ENCODE results near the gene TXNL4A. TPM values are rescaled to one million over a fixed set of nuclear protein-coding genes. Genes with fewer than 3 reads are reported as not detected.

The TXNL4A gene
- total RNA-seq, 1 donor from 2014 or later: 84.7 TPM

DNA sequence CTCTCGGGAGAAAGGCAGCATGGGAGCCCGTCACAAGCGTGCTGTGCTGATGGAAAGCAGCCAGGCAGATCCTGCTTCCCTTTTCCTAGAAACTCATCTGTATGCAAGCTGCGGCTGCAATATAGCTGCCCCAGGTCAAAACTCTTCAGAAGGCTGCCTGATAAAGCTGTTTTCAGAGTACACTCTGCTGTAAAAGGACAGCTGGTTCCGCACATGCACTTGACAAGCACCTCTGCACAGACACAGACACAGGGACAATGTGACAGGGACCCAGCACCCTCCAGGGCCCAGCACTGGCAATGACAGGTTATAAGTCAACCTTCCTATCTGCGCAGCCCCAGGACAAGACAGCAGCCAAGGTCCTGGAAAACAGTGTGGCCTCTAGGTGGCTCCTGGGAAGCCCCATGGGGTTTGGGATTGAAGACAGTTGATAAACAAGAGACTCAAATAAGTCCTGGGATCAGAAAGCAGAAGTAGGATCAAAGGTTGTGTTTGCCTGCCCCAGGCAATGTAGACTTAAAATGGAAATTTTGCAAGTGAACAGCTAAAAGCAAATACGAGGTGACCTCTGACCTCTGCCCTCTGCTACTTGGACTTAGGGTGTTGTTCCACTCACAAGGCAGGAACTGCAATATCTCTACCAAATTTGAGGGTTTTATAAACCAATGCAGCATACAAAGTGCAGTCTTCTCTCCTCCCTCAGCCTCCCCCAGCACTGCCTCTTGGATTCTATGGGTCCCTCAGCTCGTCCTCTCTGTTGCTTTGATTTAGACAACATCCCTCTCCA lies 53.9 kb downstream of the TXNL4A start:
- H3K4me3 ChIP-seq (ENCODE audit: low read depth, low read length): no peak overlapping the region
- no peak for DNase-seq (ENCODE audit: low read depth)
- TF ChIP-seq, protein P1, sequence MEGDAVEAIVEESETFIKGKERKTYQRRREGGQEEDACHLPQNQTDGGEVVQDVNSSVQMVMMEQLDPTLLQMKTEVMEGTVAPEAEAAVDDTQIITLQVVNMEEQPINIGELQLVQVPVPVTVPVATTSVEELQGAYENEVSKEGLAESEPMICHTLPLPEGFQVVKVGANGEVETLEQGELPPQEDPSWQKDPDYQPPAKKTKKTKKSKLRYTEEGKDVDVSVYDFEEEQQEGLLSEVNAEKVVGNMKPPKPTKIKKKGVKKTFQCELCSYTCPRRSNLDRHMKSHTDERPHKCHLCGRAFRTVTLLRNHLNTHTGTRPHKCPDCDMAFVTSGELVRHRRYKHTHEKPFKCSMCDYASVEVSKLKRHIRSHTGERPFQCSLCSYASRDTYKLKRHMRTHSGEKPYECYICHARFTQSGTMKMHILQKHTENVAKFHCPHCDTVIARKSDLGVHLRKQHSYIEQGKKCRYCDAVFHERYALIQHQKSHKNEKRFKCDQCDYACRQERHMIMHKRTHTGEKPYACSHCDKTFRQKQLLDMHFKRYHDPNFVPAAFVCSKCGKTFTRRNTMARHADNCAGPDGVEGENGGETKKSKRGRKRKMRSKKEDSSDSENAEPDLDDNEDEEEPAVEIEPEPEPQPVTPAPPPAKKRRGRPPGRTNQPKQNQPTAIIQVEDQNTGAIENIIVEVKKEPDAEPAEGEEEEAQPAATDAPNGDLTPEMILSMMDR (conservative IDR thresholded peaks at IDR 0.05; ENCODE audit: low read depth, low read length): no peak

DNA sequence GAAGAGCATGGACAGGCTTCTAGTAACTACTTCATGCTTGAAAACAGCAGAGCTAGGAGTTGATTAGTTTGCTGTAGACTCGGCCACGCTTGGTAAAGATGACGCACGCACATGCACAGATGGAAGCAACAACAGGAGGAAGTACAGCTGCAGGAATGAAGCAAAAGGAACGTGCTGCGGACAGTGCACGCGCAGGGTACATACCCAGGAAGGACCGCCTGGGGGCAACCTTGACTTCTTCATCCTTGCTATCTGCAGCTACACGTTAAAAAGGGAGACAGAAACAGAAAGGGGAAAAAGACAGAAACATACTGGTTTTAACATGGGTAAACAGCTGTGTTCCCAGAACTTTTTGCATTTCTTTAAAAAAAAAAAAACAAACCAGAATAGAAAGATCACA lies 54.6 kb downstream of the TXNL4A start:
- DNase-seq (ENCODE audit: low read depth): no peak

DNA sequence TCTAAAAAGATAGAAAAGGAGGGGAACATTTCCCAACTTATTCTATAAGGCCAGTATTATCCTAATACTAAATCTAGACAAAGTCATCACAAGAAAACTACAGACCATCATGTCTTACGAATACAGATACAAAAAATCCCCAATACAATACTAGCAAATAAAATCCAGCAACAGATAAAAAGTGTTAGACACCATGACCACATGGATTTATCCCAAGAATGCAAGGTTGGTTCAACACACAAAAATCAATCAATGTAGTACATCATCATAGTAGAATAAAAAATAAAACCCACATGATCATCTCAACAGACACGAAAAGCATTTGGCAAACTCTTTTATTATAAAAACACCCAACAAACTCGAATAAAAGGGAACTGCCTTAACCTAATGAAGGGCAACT lies 55.5 kb downstream of the TXNL4A start:
- TF ChIP-seq, protein P1 (conservative IDR thresholded peaks at IDR 0.05; ENCODE audit: low read depth, low read length): no peak
- H3K4me3 ChIP-seq (ENCODE audit: low read depth, low read length): no peak overlapping the region
- no peak for DNase-seq (ENCODE audit: low read depth)

More for the DNA sequence above, 54.6 kb downstream of the TXNL4A start:
- TF ChIP-seq, protein P1 (conservative IDR thresholded peaks at IDR 0.05; ENCODE audit: low read depth, low read length): no peak
- no peak overlapping the region for H3K4me3 ChIP-seq (ENCODE audit: low read depth, low read length)

DNA sequence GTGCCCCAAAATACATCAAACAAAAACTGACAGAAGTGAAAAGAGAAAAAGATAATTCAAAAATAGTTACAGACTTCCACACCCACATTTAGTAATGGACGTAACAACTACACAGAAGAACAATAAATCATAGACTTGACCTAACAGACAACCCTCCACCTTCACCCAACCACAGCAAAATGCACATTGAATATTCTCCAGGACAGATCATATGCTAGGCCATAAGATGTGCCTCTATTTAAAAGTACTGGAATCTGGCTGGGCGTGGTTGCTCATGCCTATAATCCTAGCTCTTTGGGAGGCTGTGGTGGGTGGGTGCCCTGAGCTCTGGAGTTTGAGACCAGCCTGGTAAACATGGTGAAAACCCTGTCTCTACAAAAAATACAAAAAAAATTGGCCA lies 56.9 kb downstream of the TXNL4A start:
- TF ChIP-seq, protein P1 (conservative IDR thresholded peaks at IDR 0.05; ENCODE audit: low read depth, low read length): no peak
- DNase-seq (ENCODE audit: low read depth): no peak
- H3K4me3 ChIP-seq (ENCODE audit: low read depth, low read length): no peak overlapping the region

DNA sequence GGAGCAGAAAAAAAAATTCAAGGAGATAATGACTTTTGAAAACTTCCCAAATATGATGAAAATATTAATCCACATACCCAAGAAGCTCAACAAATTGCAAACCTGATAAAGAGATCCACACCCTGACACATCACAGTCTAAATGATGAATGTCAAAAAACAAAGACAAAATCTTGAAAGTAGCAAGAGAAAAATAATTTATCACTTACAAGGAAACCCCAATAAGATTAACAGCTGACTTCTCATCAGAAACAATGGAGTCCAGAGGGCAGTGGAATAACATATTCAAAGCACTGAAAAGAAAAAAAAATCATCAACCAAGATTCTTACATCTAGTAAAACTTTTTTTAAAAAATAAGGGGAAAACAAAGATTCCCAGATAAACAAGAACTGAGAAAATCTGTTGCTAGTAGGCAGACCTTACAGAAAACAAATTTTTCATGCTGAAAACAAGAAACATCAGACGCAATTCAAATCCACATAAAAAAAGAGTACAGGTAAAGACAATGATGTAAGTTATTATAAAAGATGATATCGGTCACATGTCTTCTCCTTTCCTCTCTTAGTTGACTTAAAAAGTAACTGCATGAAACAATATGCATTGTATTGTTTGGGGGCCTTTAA lies 58.2 kb downstream of the TXNL4A start:
- no peak for DNase-seq (ENCODE audit: low read depth)

DNA sequence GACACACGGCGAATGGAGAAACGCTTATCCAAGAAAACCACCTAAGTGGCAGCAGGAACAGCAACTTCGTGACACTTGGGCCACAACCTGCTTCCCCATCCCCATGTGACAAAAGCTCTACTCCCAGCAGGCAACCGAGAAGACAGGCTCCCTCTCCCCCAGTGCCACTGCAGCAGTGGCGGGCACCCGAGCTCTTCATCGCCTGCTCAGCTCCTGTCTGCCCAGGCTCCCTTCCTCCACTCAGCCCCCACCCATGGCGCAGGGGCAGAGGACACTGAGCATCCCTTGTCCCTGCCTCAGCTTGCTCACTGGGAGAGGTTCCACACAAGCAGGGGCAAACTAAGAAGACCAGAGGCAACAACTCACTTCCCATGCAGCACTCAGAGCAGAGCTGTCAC lies 59.8 kb downstream of the TXNL4A start:
- no peak for DNase-seq (ENCODE audit: low read depth)
- H3K4me3 ChIP-seq (ENCODE audit: low read depth, low read length): no peak overlapping the region
- TF ChIP-seq, protein P1 (conservative IDR thresholded peaks at IDR 0.05; ENCODE audit: low read depth, low read length): no peak

More for the DNA sequence above, 58.2 kb downstream of the TXNL4A start:
- no peak overlapping the region for H3K4me3 ChIP-seq (ENCODE audit: low read depth, low read length)
- TF ChIP-seq, protein P1 (conservative IDR thresholded peaks at IDR 0.05; ENCODE audit: low read depth, low read length): no peak
